Measurements from ENCODE around the gene GNB1L. TPM values are rescaled to one million over a fixed set of nuclear protein-coding genes. Genes with fewer than 3 reads are reported as not detected.

The GNB1L gene
- total RNA-seq, 4 donors from 2014 or later = 4.8 to 8.7 (median 7.4) TPM

DNA sequence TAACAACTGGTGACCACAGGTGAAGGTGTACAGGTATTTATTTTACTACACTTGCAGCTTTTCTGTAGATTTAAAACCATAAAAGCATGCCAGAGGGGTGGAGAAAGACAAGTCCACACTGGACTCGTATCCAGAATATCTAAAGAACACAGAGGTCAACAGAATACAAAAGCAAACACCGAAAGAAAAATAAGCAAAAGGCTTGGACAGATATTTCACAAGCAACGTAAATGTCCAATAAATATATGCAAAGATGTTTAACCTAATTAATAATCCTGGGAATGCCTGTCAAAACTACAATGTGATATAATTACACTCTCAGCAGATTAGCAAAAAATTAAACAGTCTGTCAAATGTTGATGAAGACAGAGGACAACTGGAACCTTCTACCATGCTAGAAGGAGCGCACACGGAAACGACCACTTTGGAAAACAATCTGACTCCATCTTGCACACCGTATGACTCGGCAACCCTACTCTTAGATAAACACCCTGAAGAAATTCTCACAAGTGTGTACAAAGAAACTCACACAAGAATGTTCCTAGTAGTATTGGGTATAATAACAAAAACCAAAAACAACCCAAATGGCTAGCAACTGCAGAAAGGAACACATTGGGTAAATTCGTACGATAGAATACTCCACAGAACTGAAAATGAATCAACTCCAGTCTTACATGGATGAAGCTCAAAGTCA, 27.2 kb downstream of the GNB1L start:
- Histone ChIP-seq H3K4me3 (no peak overlapping the region), H3K36me3 (no peaks in the 10 kb centered on the region), H3K27me3 (no peaks in the 10 kb centered on the region), H3K9me3 (no peaks in the 10 kb centered on the region), H3K27ac (no peak overlapping the region), H3K4me1 (no peaks in the 10 kb centered on the region)
- TF ChIP-seq EP300 (IDR thresholded peaks at IDR 0.05) (no peak), POLR2AphosphoS5 (IDR thresholded peaks at IDR 0.05) (no peak), CTCF (IDR thresholded peaks at IDR 0.05) (no peak), POLR2A (IDR thresholded peaks at IDR 0.05) (no peak)
- WGBS, 2 donors (ENCODE audit: low coverage in 1 of 2) = 59 to 60% methylated on average over 6 to 10 of the region's 10 CpGs
- no peak for ATAC-seq

- no peaks in the 10 kb centered on the region for H3K9me3 ChIP-seq
- TF ChIP-seq POLR2AphosphoS5 (IDR thresholded peaks at IDR 0.05) = no peak
- no peak for TF ChIP-seq EP300 (IDR thresholded peaks at IDR 0.05)
- no peak for TF ChIP-seq CTCF (IDR thresholded peaks at IDR 0.05)
- TF ChIP-seq POLR2A (IDR thresholded peaks at IDR 0.05) = no peak
- no peaks in the 10 kb centered on the region for H3K36me3 ChIP-seq
- H3K27ac ChIP-seq = no peak overlapping the region
- no peaks in the 10 kb centered on the region for H3K27me3 ChIP-seq
- ATAC-seq = no peak
- H3K4me1 ChIP-seq = no peaks in the 10 kb centered on the region
- H3K4me3 ChIP-seq = no peak overlapping the region
- 32 to 50% methylated on average over 2 of the region's 2 CpGs for whole genome bisulfite sequencing, 2 donors (ENCODE audit: low coverage in 1 of 2)
Observed at GRCh38 chr22:19826619-19826950, 28.1 kb downstream of the GNB1L start.

DNA sequence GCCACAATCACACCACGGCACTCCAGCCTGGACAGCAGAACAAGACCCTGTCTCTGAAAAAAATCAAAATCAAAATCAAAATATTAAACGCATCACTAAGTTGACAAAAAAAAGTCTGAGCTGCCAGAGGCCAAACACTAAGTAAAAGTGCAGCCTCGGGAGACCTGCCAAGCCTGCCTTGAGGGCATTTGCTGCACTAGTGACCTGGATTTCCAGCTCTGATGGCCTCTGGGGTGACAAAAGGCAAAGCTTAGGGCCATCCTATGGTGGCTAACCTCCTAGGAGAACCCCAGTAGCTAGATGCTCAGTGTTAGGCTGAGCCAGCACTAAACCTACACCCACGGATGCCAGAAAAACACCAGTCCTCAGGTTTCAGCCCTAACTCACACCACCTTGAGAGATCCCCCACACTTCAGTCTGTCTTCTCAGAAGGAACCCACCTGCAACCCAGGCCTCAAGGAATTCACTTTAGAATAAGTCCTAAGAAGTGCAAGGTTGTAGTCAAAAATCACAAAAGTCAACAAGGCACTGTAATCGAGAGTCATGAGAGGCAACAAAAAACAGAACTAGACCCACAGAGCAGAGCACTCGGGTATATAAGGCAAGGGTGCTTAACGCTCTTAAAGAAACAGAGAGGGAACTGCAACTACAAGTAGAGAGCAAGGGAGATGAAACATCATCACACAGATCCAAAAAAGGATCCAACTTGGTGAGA, 28.6 kb downstream of the GNB1L start:
- no peak overlapping the region for H3K27ac ChIP-seq
- no peaks in the 10 kb centered on the region for H3K9me3 ChIP-seq
- peaks cover 0 to under 1% of the 10 kb centered on the region in 2 donors for H3K36me3 ChIP-seq
- TF ChIP-seq CTCF (IDR thresholded peaks at IDR 0.05) (no peak), POLR2A (IDR thresholded peaks at IDR 0.05) (no peak), POLR2AphosphoS5 (IDR thresholded peaks at IDR 0.05) (no peak), EP300 (IDR thresholded peaks at IDR 0.05) (no peak)
- no peaks in the 10 kb centered on the region for H3K27me3 ChIP-seq
- no peaks in the 10 kb centered on the region for H3K4me1 ChIP-seq
- WGBS, 2 donors (ENCODE audit: low coverage in 1 of 2) = 93 to 94% methylated on average over 3 to 6 of the region's 7 CpGs
- no peak for ATAC-seq
- H3K4me3 ChIP-seq = no peak overlapping the region

- no CpG with 5 or more reads among the region's 8 CpGs for WGBS, 2 donors (ENCODE audit: low coverage in 1 of 2)
- H3K4me1 ChIP-seq = no peaks in the 10 kb centered on the region
Observed at GRCh38 chr22:19824926-19825339, 29.7 kb downstream of the GNB1L start.

More at GRCh38 chr22:19824926-19825339, 29.7 kb downstream of the GNB1L start:
- no peak overlapping the region for H3K27ac ChIP-seq
- H3K4me3 ChIP-seq = no peak overlapping the region
- H3K9me3 ChIP-seq = no peaks in the 10 kb centered on the region
- no peaks in the 10 kb centered on the region for H3K27me3 ChIP-seq
- no peak for ATAC-seq
- peaks cover 0 to 11% of the 10 kb centered on the region in 2 donors for H3K36me3 ChIP-seq
- no peak for TF ChIP-seq POLR2A (IDR thresholded peaks at IDR 0.05)
- no peak for TF ChIP-seq EP300 (IDR thresholded peaks at IDR 0.05)
- no peak for TF ChIP-seq CTCF (IDR thresholded peaks at IDR 0.05)
- no peak for TF ChIP-seq POLR2AphosphoS5 (IDR thresholded peaks at IDR 0.05)

Data from gastroesophageal sphincter (tissue), 4 donors.